HCT116 (cell line): ENCODE data around the gene ITGA11. TPM values are rescaled to one million over a fixed set of nuclear protein-coding genes. Genes with fewer than 3 reads are reported as not detected.

Experiments
- ATAC-seq: fragments of 200-7000 bp; cut with Tn5 transposase; 2 replicates; pipeline ENCODE4 v1.9.1; 2020; ENCODE audit warnings: mild to moderate bottlenecking, moderate library complexity
- BruUV-seq: library from RNA; stranded (reverse); fragments of 400-500 nt; replicated peaks from 2 replicates; lab custom pipeline; 2021; lab: Mats Ljungman, UMichigan
- CTCF ChIA-PET: fragments of 300-600 bp; sonication (Branson Sonifier 250); formaldehyde crosslinking; loops from one replicate; lab custom pipeline; 2021; ENCODE audit warnings: antibody characterized with exemption; lab: Charles Lee
- POLR2A ChIA-PET: fragments of 300-600, 350-600 bp; sonication (Branson Sonifier 250); formaldehyde crosslinking; loops from one replicate; lab custom pipeline; 2021; ENCODE audit warnings: antibody characterized with exemption; lab: Charles Lee
- RAD21 ChIA-PET, 2 experiments: fragments of 300-600 bp; sonication (Branson Sonifier 250); formaldehyde crosslinking; loops; one replicate each; lab custom pipeline; 2023; ENCODE audit warnings: low total read pairs in 2 of 2; ENCODE audit not compliant: uncharacterized antibody in 2 of 2, unreplicated experiment in 2 of 2, low non-redundant PET in 1 of 2; lab: Charles Lee
- DNase-seq: peaks from one replicate; pipeline ENCODE4 v3.0.0-alpha.2; 2010; ENCODE audit warnings: low read depth, low spot score
- H2AFZ ChIP-seq: fragments of 200-600 bp; shearing (Covaris generic), sonication (generic); 2 replicates; pipeline ENCODE4 v1.6.1; 2017; ENCODE audit warnings: low read depth, mixed run types, mixed read lengths, antibody characterized with exemption, low read length; ENCODE audit not compliant: poor library complexity, severe bottlenecking
- H3K27ac ChIP-seq: 2 replicates; pipeline ENCODE4 v1.5.1; 2012; ENCODE audit warnings: low read depth, low read length
- H3K27me3 ChIP-seq: fragments of 200-600 bp; sonication (generic); 2 replicates; pipeline ENCODE4 v1.6.1; 2016; ENCODE audit warnings: mixed run types, low read length, mixed read lengths; ENCODE audit not compliant: insufficient read depth
- H3K36me3 ChIP-seq, 2 experiments: fragments of 200-500 bp in 1 of 2; fragments of 200-600 bp in 1 of 2; sonication (Bioruptor generic) in 1 of 2; sonication (generic) in 1 of 2; 2 replicates each; pipeline versions ENCODE4 v1.5.1 to v1.6.1; 2014 to 2016; ENCODE audit warnings: low read length in 2 of 2, inconsistent platforms in 1 of 2, mixed read lengths in 1 of 2, mixed run types in 1 of 2; ENCODE audit not compliant: insufficient read depth in 2 of 2, control insufficient read depth in 1 of 2
- H3K4me1 ChIP-seq, 2 experiments: fragments of 200-600 bp in 1 of 2; sonication (generic) in 1 of 2; 2 replicates each; pipeline versions ENCODE4 v1.5.1 to v1.6.1; 2012 to 2017; ENCODE audit warnings: low read length in 2 of 2, inconsistent platforms in 1 of 2, mild to moderate bottlenecking in 1 of 2, mixed read lengths in 1 of 2, mixed run types in 1 of 2, moderate library complexity in 1 of 2; ENCODE audit not compliant: insufficient read depth in 2 of 2, control insufficient read depth in 1 of 2
- H3K4me2 ChIP-seq: fragments of 200-600 bp; sonication (generic); 2 replicates; pipeline ENCODE4 v1.6.1; 2017; ENCODE audit warnings: mixed run types, low read length, mixed read lengths
- H3K4me3 ChIP-seq, 2 experiments: fragments of 200-600 bp in 1 of 2; sonication (generic) in 1 of 2; replicated peaks in 1 of 2; 2 replicates each; pipeline ENCODE4 v1.5.1; 2011 to 2016; ENCODE audit warnings: low read length in 2 of 2, control low read depth in 1 of 2, low read depth in 1 of 2, mild to moderate bottlenecking in 1 of 2, mixed read lengths in 1 of 2, mixed run types in 1 of 2
- H3K79me2 ChIP-seq: fragments of 200-600 bp; sonication (generic); 2 replicates; pipeline ENCODE4 v1.6.1; 2017; ENCODE audit warnings: mild to moderate bottlenecking, mixed run types, low read length, moderate library complexity, mixed read lengths; ENCODE audit not compliant: insufficient read depth
- H3K9ac ChIP-seq: fragments of 200-600 bp; sonication (generic); 2 replicates; pipeline ENCODE4 v1.6.1; 2016; ENCODE audit warnings: low read length, mixed read lengths
- H3K9me2 ChIP-seq: fragments of 200-600 bp; sonication (generic), shearing (Covaris generic); 2 replicates; pipeline ENCODE4 v1.6.1; 2017; ENCODE audit warnings: mixed run types, mild to moderate bottlenecking, moderate library complexity; ENCODE audit not compliant: insufficient read depth
- H3K9me3 ChIP-seq, 2 experiments: fragments of 200-500 bp in 1 of 2; fragments of 200-600 bp in 1 of 2; sonication (Bioruptor generic) in 1 of 2; sonication (generic) in 1 of 2; 2 replicates each; pipeline ENCODE4 v1.6.1; 2014 to 2017; ENCODE audit warnings: low read length in 2 of 2, mixed read lengths in 2 of 2, inconsistent platforms in 1 of 2, low read depth in 1 of 2, mild to moderate bottlenecking in 1 of 2, mixed run types in 1 of 2, moderate library complexity in 1 of 2; ENCODE audit not compliant: control insufficient read depth in 1 of 2, insufficient read depth in 1 of 2
- H4K20me1 ChIP-seq: fragments of 200-600 bp; sonication (generic), shearing (Covaris generic); 2 replicates; pipeline ENCODE4 v1.6.1; 2017; ENCODE audit warnings: mixed run types, mild to moderate bottlenecking, moderate library complexity; ENCODE audit not compliant: insufficient read depth
- CBX3 ChIP-seq: IDR thresholded peaks from 2 replicates; pipeline ENCODE4 v1.6.1; 2012; ENCODE audit warnings: low read depth
- ELF1 ChIP-seq: IDR thresholded peaks from 2 replicates; pipeline ENCODE4 v1.6.1; 2012; ENCODE audit warnings: low read depth, borderline replicate concordance
- EZH2 ChIP-seq: fragments of 200-600 bp; sonication (generic); IDR thresholded peaks from 2 replicates; pipeline ENCODE4 v1.6.1; 2017; ENCODE audit warnings: antibody characterized with exemption, mixed run types
- EZH2phosphoT487 ChIP-seq: fragments of 200-600 bp; IDR thresholded peaks from 2 replicates; pipeline ENCODE4 v1.6.1; 2018; ENCODE audit warnings: antibody characterized with exemption, borderline replicate concordance
- FOSL1 ChIP-seq: IDR thresholded peaks from 2 replicates; pipeline ENCODE4 v1.6.1; 2012; ENCODE audit warnings: low read depth
- JUND ChIP-seq: IDR thresholded peaks from 2 replicates; pipeline ENCODE4 v1.6.1; 2012
- POLR2A ChIP-seq: IDR thresholded peaks from 2 replicates; pipeline ENCODE4 v1.7.0; 2011; ENCODE audit warnings: borderline replicate concordance; ENCODE audit not compliant: insufficient read depth, insufficient read length; ENCODE audit errors: extremely low read depth
- POLR2AphosphoS5 ChIP-seq: IDR thresholded peaks from 2 replicates; pipeline ENCODE4 v1.6.1; 2011; ENCODE audit warnings: mild to moderate bottlenecking, low read depth, low read length, moderate library complexity
- RAD21 ChIP-seq: IDR thresholded peaks from 2 replicates; pipeline ENCODE4 v1.6.1; 2012; ENCODE audit warnings: low read depth, mild to moderate bottlenecking
- SIN3A ChIP-seq: IDR thresholded peaks from 2 replicates; pipeline ENCODE4 v1.6.1; 2012; ENCODE audit warnings: low read depth
- SP1 ChIP-seq: IDR thresholded peaks from 2 replicates; pipeline ENCODE4 v1.6.1; 2012; ENCODE audit warnings: low read depth
- SRF ChIP-seq: IDR thresholded peaks from 2 replicates; pipeline ENCODE4 v1.6.1; 2012; ENCODE audit warnings: low read depth
- TCF7L2 ChIP-seq: IDR thresholded peaks from 2 replicates; pipeline ENCODE4 v1.7.0; 2011; ENCODE audit warnings: borderline replicate concordance, inconsistent platforms; ENCODE audit not compliant: insufficient read depth, insufficient read length; ENCODE audit errors: extremely low read depth
- YY1 ChIP-seq: IDR thresholded peaks from 2 replicates; pipeline ENCODE4 v1.6.1; 2011; ENCODE audit warnings: low read length, low read depth, moderate library complexity, mild to moderate bottlenecking; ENCODE audit not compliant: insufficient replicate concordance; ENCODE audit errors: extremely low read depth
- ZFX ChIP-seq: fragments of 450-650 bp; IDR thresholded peaks from 2 replicates; pipeline ENCODE4 v1.6.1; 2017
- intact Hi-C: fragments of 100-400 bp; cut with micrococcal nuclease; formaldehyde crosslinking; loops from 2 replicates; pipeline ENCODE4 v1.10.0; 2022
- total RNA-seq: library from RNA; stranded (reverse); gene quantifications from one replicate; pipeline ENCODE4 v1.2.1, GENCODE V29; 2021; ENCODE audit not compliant: unreplicated experiment
- TF ChIP-seq, protein P1 (sequence below), 3 experiments: fragments of 200-600 bp in 1 of 3; sonication (generic) in 1 of 3; IDR thresholded peaks in 2 of 3; conservative IDR thresholded peaks in 1 of 3; 2 replicates each; pipeline ENCODE4 v1.5.1; 2012 to 2017; ENCODE audit warnings: low read depth in 2 of 3, low read length in 2 of 3, antibody characterized with exemption in 1 of 3, borderline replicate concordance in 1 of 3, control low read depth in 1 of 3, mild to moderate bottlenecking in 1 of 3, mixed read lengths in 1 of 3, mixed run types in 1 of 3, moderate library complexity in 1 of 3; ENCODE audit not compliant: insufficient read depth in 1 of 3
- TF ChIP-seq, protein P2 (sequence below): IDR thresholded peaks from 2 replicates; pipeline ENCODE4 v1.6.1; 2012
- TF ChIP-seq, protein P3 (sequence below): IDR thresholded peaks from 2 replicates; pipeline ENCODE4 v1.6.1; 2012

Gene ITGA11
- total RNA-seq, 1 experiment from 2014 or later: not detected

DNA sequence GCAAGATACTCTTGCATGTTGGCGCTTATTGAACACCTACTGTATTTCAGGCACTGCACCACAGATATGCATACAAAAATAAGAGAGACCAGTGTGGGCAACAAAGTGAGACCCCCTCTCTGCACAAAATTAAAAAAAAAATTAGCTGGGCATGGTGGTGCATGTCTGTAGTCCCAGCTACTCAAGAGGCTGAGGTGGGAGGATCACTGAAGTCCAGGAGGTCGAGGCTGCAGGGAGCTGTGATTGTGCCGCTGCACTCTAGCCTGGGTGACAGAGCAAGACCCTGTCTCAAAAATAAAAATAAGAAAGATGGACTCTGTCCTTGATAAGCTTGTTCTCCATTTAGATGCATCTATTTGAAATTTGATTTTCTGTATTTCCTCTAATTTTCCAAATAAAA is 133.6 kb downstream of the ITGA11 start:
- ChIA-PET CTCF (interaction anchor here (1.9 kb wide), 1 partner anchor 8 kb away, joined by 6 read pairs; no protein-coding TSS in a partner anchor), POLR2A (no interaction called here), RAD21 (no interaction called here)
- ATAC-seq (no peak), DNase-seq (no peak)
- H3K27me3 ChIP-seq: no peaks in the 10 kb centered on the region
- BruUV-seq: no TSS peak
- H3K9ac ChIP-seq: no peak overlapping the region
- H2AFZ ChIP-seq: no peak overlapping the region
- intact Hi-C loops: no loop called here
- H3K9me2 ChIP-seq: no peaks in the 10 kb centered on the region
- 0 out of 2 replicates have a peak, but pooled peaks cover 4% of the 10 kb centered on the region for H4K20me1 ChIP-seq
- H3K9me3 ChIP-seq: no peaks in the 10 kb centered on the region
- no peak overlapping the region for H3K4me2 ChIP-seq
- no peak overlapping the region for H3K27ac ChIP-seq
- TF ChIP-seq POLR2AphosphoS5 (no peak), EZH2phosphoT487 (no peak), SP1 (no peak), YY1 (no peak), SIN3A (no peak), CBX3 (no peak)
- H3K79me2 ChIP-seq: peaks cover 16% of the 10 kb centered on the region
- H3K4me3 ChIP-seq: no peak overlapping the region
- no peaks in the 10 kb centered on the region for H3K4me1 ChIP-seq
- no peaks in the 10 kb centered on the region; a peak in 1 of 4 replicates for H3K36me3 ChIP-seq

GRCh38 chr15:68295014-68295805 is 136.8 kb downstream of the ITGA11 start:
- ChIA-PET RAD21 (no interaction called here), POLR2A (no interaction called here), CTCF (interaction anchor here (1.2 to 2.3 kb wide), 2 partner anchors 11 to 42 kb away, joined by 5 to 19 read pairs; no protein-coding TSS in a partner anchor)
- Histone ChIP-seq H3K9me3 (no peaks in the 10 kb centered on the region), H3K4me3 (no peak overlapping the region), H3K27me3 (no peaks in the 10 kb centered on the region), H3K4me1 (no peaks in the 10 kb centered on the region), H3K79me2 (peaks cover 47% of the 10 kb centered on the region), H3K9me2 (no peaks in the 10 kb centered on the region), H3K27ac (no peak overlapping the region), H3K9ac (no peak overlapping the region), H2AFZ (no peak overlapping the region), H3K36me3 (peaks cover 12 to 14% of the 10 kb centered on the region in 2 experiments; a peak in 2 of 4 replicates), H4K20me1 (peaks cover 8% of the 10 kb centered on the region; the same call in 1 of the 2 replicates), H3K4me2 (no peak overlapping the region)
- ATAC-seq (no peak), DNase-seq (no peak)
- intact Hi-C loops: no loop called here
- no TSS peak for BruUV-seq
- TF ChIP-seq POLR2A (no peak), YY1 (no peak), ZFX (no peak), TCF7L2 (no peak), RAD21 (no peak), SP1 (no peak), JUND (no peak), EZH2phosphoT487 (no peak), FOSL1 (no peak), POLR2AphosphoS5 (no peak), CBX3 (no peak), ELF1 (no peak), EZH2 (no peak), SRF (no peak)
- TF ChIP-seq, protein P1, sequence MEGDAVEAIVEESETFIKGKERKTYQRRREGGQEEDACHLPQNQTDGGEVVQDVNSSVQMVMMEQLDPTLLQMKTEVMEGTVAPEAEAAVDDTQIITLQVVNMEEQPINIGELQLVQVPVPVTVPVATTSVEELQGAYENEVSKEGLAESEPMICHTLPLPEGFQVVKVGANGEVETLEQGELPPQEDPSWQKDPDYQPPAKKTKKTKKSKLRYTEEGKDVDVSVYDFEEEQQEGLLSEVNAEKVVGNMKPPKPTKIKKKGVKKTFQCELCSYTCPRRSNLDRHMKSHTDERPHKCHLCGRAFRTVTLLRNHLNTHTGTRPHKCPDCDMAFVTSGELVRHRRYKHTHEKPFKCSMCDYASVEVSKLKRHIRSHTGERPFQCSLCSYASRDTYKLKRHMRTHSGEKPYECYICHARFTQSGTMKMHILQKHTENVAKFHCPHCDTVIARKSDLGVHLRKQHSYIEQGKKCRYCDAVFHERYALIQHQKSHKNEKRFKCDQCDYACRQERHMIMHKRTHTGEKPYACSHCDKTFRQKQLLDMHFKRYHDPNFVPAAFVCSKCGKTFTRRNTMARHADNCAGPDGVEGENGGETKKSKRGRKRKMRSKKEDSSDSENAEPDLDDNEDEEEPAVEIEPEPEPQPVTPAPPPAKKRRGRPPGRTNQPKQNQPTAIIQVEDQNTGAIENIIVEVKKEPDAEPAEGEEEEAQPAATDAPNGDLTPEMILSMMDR (IDR thresholded peaks at IDR 0.05 in 2 of 3, conservative IDR thresholded peaks at IDR 0.05 in 1 of 3; ENCODE audit: borderline replicate concordance in 1 of 3, insufficient read depth in 1 of 3, low read depth in 2 of 3, low read length in 2 of 3): no peak
- TF ChIP-seq, protein P2, sequence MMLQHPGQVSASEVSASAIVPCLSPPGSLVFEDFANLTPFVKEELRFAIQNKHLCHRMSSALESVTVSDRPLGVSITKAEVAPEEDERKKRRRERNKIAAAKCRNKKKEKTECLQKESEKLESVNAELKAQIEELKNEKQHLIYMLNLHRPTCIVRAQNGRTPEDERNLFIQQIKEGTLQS: no peak
- TF ChIP-seq, protein P3, sequence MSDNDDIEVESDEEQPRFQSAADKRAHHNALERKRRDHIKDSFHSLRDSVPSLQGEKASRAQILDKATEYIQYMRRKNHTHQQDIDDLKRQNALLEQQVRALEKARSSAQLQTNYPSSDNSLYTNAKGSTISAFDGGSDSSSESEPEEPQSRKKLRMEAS: no peak
